Measurements from ENCODE around the gene MAGI1. TPM values are rescaled to one million over a fixed set of nuclear protein-coding genes. Genes with fewer than 3 reads are reported as not detected.

The MAGI1 gene
- total RNA-seq, 1 experiment from 2014 or later, result 16.9 TPM

GRCh38 chr3:65411367-65411766 is 627.4 kb downstream of the MAGI1 start:
- H3K4me1 ChIP-seq, result no peaks in the 10 kb centered on the region
- no peaks in the 10 kb centered on the region for H3K36me3 ChIP-seq
- no peak for DNase-seq
- no peaks in the 10 kb centered on the region for H3K27me3 ChIP-seq
- H3K4me3 ChIP-seq, result no peak overlapping the region
- H3K9me3 ChIP-seq (replicated peaks), result no peaks in the 10 kb centered on the region
- H3K27ac ChIP-seq, result no peak overlapping the region

GRCh38 chr3:65409176-65409569 is 629.5 kb downstream of the MAGI1 start:
- Histone ChIP-seq H3K36me3 (no peaks in the 10 kb centered on the region), H3K9me3 (replicated peaks) (no peaks in the 10 kb centered on the region), H3K27ac (no peak overlapping the region), H3K27me3 (no peaks in the 10 kb centered on the region), H3K4me1 (no peaks in the 10 kb centered on the region), H3K4me3 (no peak overlapping the region)
- DNase-seq, result no peak

- Histone ChIP-seq H3K27me3 (no peaks in the 10 kb centered on the region), H3K36me3 (no peaks in the 10 kb centered on the region), H3K27ac (no peak overlapping the region), H3K4me3 (no peak overlapping the region), H3K4me1 (no peaks in the 10 kb centered on the region), H3K9me3 (replicated peaks) (no peaks in the 10 kb centered on the region)
- DNase-seq, result no peak
These were observed 630.1 kb downstream of the MAGI1 start for GRCh38 chr3:65408531-65409175.

GRCh38 chr3:65406470-65406869 is 632.2 kb downstream of the MAGI1 start:
- Histone ChIP-seq H3K36me3 (no peaks in the 10 kb centered on the region), H3K4me1 (no peaks in the 10 kb centered on the region), H3K9me3 (replicated peaks) (no peaks in the 10 kb centered on the region), H3K27me3 (no peaks in the 10 kb centered on the region), H3K27ac (no peak overlapping the region), H3K4me3 (no peak overlapping the region)
- no peak for DNase-seq

GRCh38 chr3:65402597-65402996 is 636.1 kb downstream of the MAGI1 start:
- Histone ChIP-seq H3K4me3 (no peak overlapping the region), H3K36me3 (no peaks in the 10 kb centered on the region), H3K9me3 (replicated peaks) (no peaks in the 10 kb centered on the region), H3K4me1 (no peaks in the 10 kb centered on the region), H3K27me3 (no peaks in the 10 kb centered on the region), H3K27ac (no peak overlapping the region)
- peak; percentile 5 to 19 for DNase-seq

- no peaks in the 10 kb centered on the region for H3K27me3 ChIP-seq
- no peak overlapping the region for H3K27ac ChIP-seq
These were observed 637.1 kb downstream of the MAGI1 start for GRCh38 chr3:65401359-65402305.

GRCh38 chr3:65400899-65401298 is 637.8 kb downstream of the MAGI1 start:
- Histone ChIP-seq H3K4me3 (no peak overlapping the region), H3K27ac (no peak overlapping the region), H3K4me1 (no peaks in the 10 kb centered on the region), H3K36me3 (no peaks in the 10 kb centered on the region), H3K9me3 (replicated peaks) (no peaks in the 10 kb centered on the region), H3K27me3 (no peaks in the 10 kb centered on the region)
- no peak for DNase-seq

More at GRCh38 chr3:65401359-65402305, 637.1 kb downstream of the MAGI1 start:
- DNase-seq, result no peak
- H3K4me3 ChIP-seq, result no peak overlapping the region
- no peaks in the 10 kb centered on the region for H3K9me3 ChIP-seq (replicated peaks)
- H3K4me1 ChIP-seq, result no peaks in the 10 kb centered on the region
- H3K36me3 ChIP-seq, result no peaks in the 10 kb centered on the region

- Histone ChIP-seq H3K27ac (no peak overlapping the region), H3K27me3 (no peaks in the 10 kb centered on the region), H3K36me3 (no peaks in the 10 kb centered on the region), H3K9me3 (replicated peaks) (no peaks in the 10 kb centered on the region), H3K4me3 (no peak overlapping the region), H3K4me1 (no peaks in the 10 kb centered on the region)
- no peak for DNase-seq
These were observed 639.8 kb downstream of the MAGI1 start for GRCh38 chr3:65398953-65399352.

GRCh38 chr3:65396078-65396477 is 642.6 kb downstream of the MAGI1 start:
- Histone ChIP-seq H3K36me3 (no peaks in the 10 kb centered on the region), H3K27ac (no peak overlapping the region)

GRCh38 chr3:65391068-65391467 is 647.6 kb downstream of the MAGI1 start:
- Histone ChIP-seq H3K27me3 (no peaks in the 10 kb centered on the region), H3K36me3 (no peaks in the 10 kb centered on the region), H3K4me3 (no peak overlapping the region), H3K9me3 (replicated peaks) (no peaks in the 10 kb centered on the region), H3K4me1 (no peaks in the 10 kb centered on the region), H3K27ac (no peak overlapping the region)
- DNase-seq, result no peak

More at GRCh38 chr3:65396078-65396477, 642.6 kb downstream of the MAGI1 start:
- no peak for DNase-seq
- no peaks in the 10 kb centered on the region for H3K4me1 ChIP-seq
- no peaks in the 10 kb centered on the region for H3K9me3 ChIP-seq (replicated peaks)
- H3K27me3 ChIP-seq, result no peaks in the 10 kb centered on the region
- no peak overlapping the region for H3K4me3 ChIP-seq

GRCh38 chr3:65385805-65386204 is 652.9 kb downstream of the MAGI1 start:
- H3K9me3 ChIP-seq (replicated peaks), result no peaks in the 10 kb centered on the region
- no peak overlapping the region for H3K4me3 ChIP-seq
- H3K27ac ChIP-seq, result no peak overlapping the region
- DNase-seq, result no peak
- no peaks in the 10 kb centered on the region for H3K27me3 ChIP-seq
- H3K4me1 ChIP-seq, result no peaks in the 10 kb centered on the region
- no peaks in the 10 kb centered on the region for H3K36me3 ChIP-seq

- no peak overlapping the region for H3K27ac ChIP-seq
- H3K36me3 ChIP-seq, result no peaks in the 10 kb centered on the region
- H3K27me3 ChIP-seq, result no peaks in the 10 kb centered on the region
- H3K9me3 ChIP-seq (replicated peaks), result no peaks in the 10 kb centered on the region
- H3K4me1 ChIP-seq, result no peaks in the 10 kb centered on the region
- no peak for DNase-seq
- no peak overlapping the region for H3K4me3 ChIP-seq
These were observed 657.2 kb downstream of the MAGI1 start for GRCh38 chr3:65381496-65382010.

- H3K4me1 ChIP-seq, result no peaks in the 10 kb centered on the region
- no peak overlapping the region for H3K27ac ChIP-seq
- no peaks in the 10 kb centered on the region for H3K36me3 ChIP-seq
- H3K9me3 ChIP-seq (replicated peaks), result no peaks in the 10 kb centered on the region
- no peaks in the 10 kb centered on the region for H3K27me3 ChIP-seq
- DNase-seq, result no peak
- H3K4me3 ChIP-seq, result no peak overlapping the region
These were observed 659.5 kb downstream of the MAGI1 start for GRCh38 chr3:65379223-65379622.

- H3K4me1 ChIP-seq, result no peaks in the 10 kb centered on the region
- no peak overlapping the region for H3K27ac ChIP-seq
- DNase-seq, result no peak
- no peaks in the 10 kb centered on the region for H3K9me3 ChIP-seq (replicated peaks)
- H3K36me3 ChIP-seq, result no peaks in the 10 kb centered on the region
- H3K4me3 ChIP-seq, result no peak overlapping the region
- H3K27me3 ChIP-seq, result no peaks in the 10 kb centered on the region
These were observed 661.1 kb downstream of the MAGI1 start for GRCh38 chr3:65377637-65378036.

- H3K4me3 ChIP-seq, result no peak overlapping the region
- H3K27ac ChIP-seq, result no peak overlapping the region
- no peaks in the 10 kb centered on the region for H3K4me1 ChIP-seq
- H3K9me3 ChIP-seq (replicated peaks), result no peaks in the 10 kb centered on the region
- no peaks in the 10 kb centered on the region for H3K27me3 ChIP-seq
- DNase-seq, result no peak
- H3K36me3 ChIP-seq, result no peaks in the 10 kb centered on the region
These were observed 662.3 kb downstream of the MAGI1 start for GRCh38 chr3:65376426-65376825.

Measured in SJCRH30 (cell line).